H9 (cell line): ENCODE measurements around the gene HECTD3. TPM values are rescaled to one million over a fixed set of nuclear protein-coding genes. Genes with fewer than 3 reads are reported as not detected.

Experiments used
- DNase-seq: peaks from one replicate; pipeline ENCODE4 v3.0.0-alpha.2; 2017
- H2AFZ ChIP-seq: one replicate; pipeline ENCODE4 v1.6.1; 2013; ENCODE audit warnings: mild to moderate bottlenecking, low read length, control low read depth, moderate library complexity
- H2AK5ac ChIP-seq: 2 replicates; pipeline ENCODE4 v1.6.1; 2013; ENCODE audit warnings: low read length, control low read depth, mixed read lengths; ENCODE audit not compliant: insufficient read length
- H2BK120ac ChIP-seq: one replicate; pipeline ENCODE4 v1.6.1; 2013; ENCODE audit warnings: low read depth, mild to moderate bottlenecking, low read length, control low read depth, inconsistent platforms; ENCODE audit not compliant: poor library complexity, severe bottlenecking
- H2BK12ac ChIP-seq: 2 replicates; pipeline ENCODE4 v1.6.1; 2013; ENCODE audit warnings: low read length, control low read depth, mixed read lengths, low read depth; ENCODE audit not compliant: insufficient read length
- H2BK15ac ChIP-seq: 2 replicates; pipeline ENCODE4 v1.6.1; 2013; ENCODE audit warnings: low read depth, low read length, control low read depth
- H2BK20ac ChIP-seq: one replicate; pipeline ENCODE4 v1.6.1; 2013; ENCODE audit warnings: low read depth, mild to moderate bottlenecking, low read length, control low read depth, inconsistent platforms; ENCODE audit not compliant: poor library complexity, severe bottlenecking
- H2BK5ac ChIP-seq: 2 replicates; pipeline ENCODE4 v1.6.1; 2013; ENCODE audit warnings: low read length, control low read depth, mixed read lengths; ENCODE audit not compliant: insufficient read length
- H3K14ac ChIP-seq: 2 replicates; pipeline ENCODE4 v1.6.1; 2013; ENCODE audit warnings: low read length, control low read depth; ENCODE audit not compliant: insufficient read depth
- H3K18ac ChIP-seq: 2 replicates; pipeline ENCODE4 v1.6.1; 2013; ENCODE audit warnings: low read depth, mild to moderate bottlenecking, mixed read lengths, low read length, control low read depth; ENCODE audit not compliant: insufficient read length
- H3K23ac ChIP-seq: 2 replicates; pipeline ENCODE4 v1.6.1; 2013; ENCODE audit warnings: low read length, control low read depth, mixed read lengths, low read depth; ENCODE audit not compliant: insufficient read length
- H3K23me2 ChIP-seq: 2 replicates; pipeline ENCODE4 v1.6.1; 2013; ENCODE audit warnings: low read depth, mild to moderate bottlenecking, mixed read lengths, low read length, control low read depth; ENCODE audit not compliant: insufficient read length, poor library complexity, severe bottlenecking
- H3K27ac ChIP-seq: 2 replicates; pipeline ENCODE4 v1.5.1; 2013; ENCODE audit warnings: low read length, control low read depth, mixed read lengths, low read depth; ENCODE audit not compliant: insufficient read length
- H3K27me3 ChIP-seq: 2 replicates; pipeline ENCODE4 v1.6.1; 2013; ENCODE audit warnings: low read length, control low read depth, inconsistent platforms; ENCODE audit not compliant: insufficient read depth
- H3K4ac ChIP-seq: 2 replicates; pipeline ENCODE4 v1.6.1; 2013; ENCODE audit warnings: low read depth, mild to moderate bottlenecking, control low read depth, inconsistent platforms, low read length, moderate library complexity
- H3K4me1 ChIP-seq: 2 replicates; pipeline ENCODE4 v1.6.1; 2013; ENCODE audit warnings: low read length, control low read depth, inconsistent platforms; ENCODE audit not compliant: insufficient read depth
- H3K4me2 ChIP-seq: 2 replicates; pipeline ENCODE4 v1.6.1; 2013; ENCODE audit warnings: low read length, control low read depth, mixed read lengths; ENCODE audit not compliant: insufficient read length, insufficient read depth
- H3K56ac ChIP-seq: 2 replicates; pipeline ENCODE4 v1.6.1; 2013; ENCODE audit warnings: low read depth, mild to moderate bottlenecking, mixed read lengths, low read length, control low read depth; ENCODE audit not compliant: insufficient read length
- H3K79me1 ChIP-seq: 2 replicates; pipeline ENCODE4 v1.6.1; 2013; ENCODE audit warnings: low read depth, mild to moderate bottlenecking, moderate library complexity, low read length, control low read depth, inconsistent platforms; ENCODE audit not compliant: insufficient read depth, poor library complexity, severe bottlenecking
- H3K79me2 ChIP-seq: 2 replicates; pipeline ENCODE4 v1.6.1; 2013; ENCODE audit warnings: low read length, control low read depth, inconsistent platforms; ENCODE audit not compliant: insufficient read depth
- H3K9ac ChIP-seq: 2 replicates; pipeline ENCODE4 v1.6.1; 2013; ENCODE audit warnings: low read length, control low read depth, mixed read lengths; ENCODE audit not compliant: insufficient read length; ENCODE audit errors: extremely low read depth
- H3K9me3 ChIP-seq: one replicate; pipeline ENCODE4 v1.6.1; 2013; ENCODE audit warnings: low read depth, low read length, inconsistent platforms; ENCODE audit not compliant: control insufficient read depth
- H3T11ph ChIP-seq: one replicate; pipeline ENCODE4 v1.6.1; 2013; ENCODE audit warnings: mild to moderate bottlenecking, low read length, control low read depth, inconsistent platforms
- H4K20me1 ChIP-seq: one replicate; pipeline ENCODE4 v1.6.1; 2013; ENCODE audit not compliant: control insufficient read depth, insufficient read length, insufficient read depth
- H4K5ac ChIP-seq: 2 replicates; pipeline ENCODE4 v1.6.1; 2013; ENCODE audit warnings: low read depth, mild to moderate bottlenecking, mixed read lengths, low read length, control low read depth; ENCODE audit not compliant: insufficient read length
- H4K8ac ChIP-seq: replicated peaks from 2 replicates; pipeline ENCODE4 v1.6.1; 2013; ENCODE audit warnings: low read length, control low read depth, mixed read lengths, low read depth; ENCODE audit not compliant: insufficient read length
- H4K91ac ChIP-seq: 2 replicates; pipeline ENCODE4 v1.6.1; 2013; ENCODE audit warnings: low read depth, mild to moderate bottlenecking, moderate library complexity, mixed read lengths, low read length, control low read depth; ENCODE audit not compliant: insufficient read length
- H3K27ac Mint-ChIP-seq, 3 experiments: 2 replicates in 2 of 3; 3 replicates in 1 of 3; pipeline ENCODE4 v1.8.0; 2020 to 2021; ENCODE audit warnings: mixed read lengths in 3 of 3, mild to moderate bottlenecking in 1 of 3, moderate library complexity in 1 of 3
- H3K27me3 Mint-ChIP-seq: 2 replicates; pipeline ENCODE4 v1.8.0; 2021; ENCODE audit warnings: low read depth, mild to moderate bottlenecking, moderate library complexity, mixed read lengths
- H3K36me3 Mint-ChIP-seq, 3 experiments: 2 replicates in 2 of 3; 3 replicates in 1 of 3; pipeline ENCODE4 v1.8.0; 2020 to 2021; ENCODE audit warnings: low read depth in 3 of 3, mixed read lengths in 3 of 3; ENCODE audit not compliant: insufficient read depth in 1 of 3
- H3K4me1 Mint-ChIP-seq, 2 experiments: 2 replicates each; pipeline ENCODE4 v1.8.0; 2020; ENCODE audit warnings: mixed read lengths in 2 of 2
- H3K4me3 Mint-ChIP-seq, 2 experiments: 2 replicates in 1 of 2; 3 replicates in 1 of 2; pipeline ENCODE4 v1.8.0; 2020 to 2021; ENCODE audit warnings: mild to moderate bottlenecking in 2 of 2, mixed read lengths in 2 of 2, moderate library complexity in 1 of 2
- H3K9me3 Mint-ChIP-seq, 2 experiments: 2 replicates in 1 of 2; 3 replicates in 1 of 2; pipeline ENCODE4 v1.8.0; 2020; ENCODE audit warnings: mild to moderate bottlenecking in 2 of 2, mixed read lengths in 2 of 2, moderate library complexity in 1 of 2
- CTCF ChIP-seq: fragments of 200-600 bp; sonication (generic); conservative IDR thresholded peaks from 3 replicates; pipeline ENCODE4 v1.8.0; 2021; ENCODE audit warnings: antibody characterized with exemption, mild to moderate bottlenecking
- WGBS: extraction: QIAGEN DNeasy Blood & Tissue Kit; methylation state at CpG from one replicate; pipeline ENCODE4 v1.1.7; 2013; ENCODE audit warnings: missing lambda C conversion rate, low lambda C conversion rate, mixed read lengths; ENCODE audit not compliant: insufficient read length; ENCODE audit errors: extremely low coverage; 5-methylcytosine and 5-hydroxymethylcytosine counted together
- total RNA-seq: library from RNA; stranded (reverse); gene quantifications from 2 replicates; pipeline ENCODE4 v1.2.1, GENCODE V29; 2021

HECTD3 gene
- total RNA-seq, 1 experiment from 2014 or later = 36.0 TPM

- no peak overlapping the region for H3K56ac ChIP-seq
Measured at GRCh38 chr1:45005761-45006160, 5.4 kb downstream of the HECTD3 start.

More at GRCh38 chr1:45005761-45006160, 5.4 kb downstream of the HECTD3 start:
- Histone ChIP-seq H2BK20ac (no peak overlapping the region), H2BK12ac (no peak overlapping the region), H2AFZ (no peak overlapping the region), H2BK15ac (no peak overlapping the region), H2BK120ac (no peak overlapping the region), H3K4me2 (no peak overlapping the region), H3K27me3 (no peaks in the 10 kb centered on the region), H2BK5ac (no peak overlapping the region), H3K23me2 (peaks cover 8% of the 10 kb centered on the region), H3K4me1 (no peaks in the 10 kb centered on the region), H4K5ac (no peak overlapping the region), H3K79me2 (no peaks in the 10 kb centered on the region), H4K91ac (no peak overlapping the region), H3K23ac (no peak overlapping the region), H3K14ac (no peak overlapping the region), H4K8ac (no peak overlapping the region), H3K18ac (no peak overlapping the region), H3T11ph (no peak overlapping the region), H4K20me1 (no peaks in the 10 kb centered on the region), H3K79me1 (no peaks in the 10 kb centered on the region), H3K4ac (no peak overlapping the region), H3K9me3 (no peaks in the 10 kb centered on the region), H3K27ac (no peak overlapping the region), H3K9ac (no peak overlapping the region), H2AK5ac (no peak overlapping the region)
- H3K36me3 Mint-ChIP-seq = peaks cover 7 to 75% (median 49%) of the 10 kb centered on the region in 3 experiments; a peak in 6 of 7 replicates
- no CpG with 5 or more reads among the region's 6 CpGs for WGBS
- no peaks in the 10 kb centered on the region for H3K9me3 Mint-ChIP-seq
- peaks cover 6 to 8% of the 10 kb centered on the region in 2 experiments for H3K4me1 Mint-ChIP-seq
- H3K4me3 Mint-ChIP-seq = no peak overlapping the region
- DNase-seq = no peak
- no peak for TF ChIP-seq CTCF
- no peak overlapping the region for H3K27ac Mint-ChIP-seq
- H3K27me3 Mint-ChIP-seq = no peaks in the 10 kb centered on the region; the same call in 1 of the 2 replicates
